GM12878 (cell line): ENCODE measurements around the gene KCNQ1. TPM values are rescaled to one million over a fixed set of nuclear protein-coding genes. Genes with fewer than 3 reads are reported as not detected.

Experiments
- ATAC-seq: fragments of 200-7000 bp; cut with Tn5 transposase; 3 replicates; pipeline ENCODE4 v1.9.1; 2020; ENCODE audit warnings: mild to moderate bottlenecking, moderate library complexity
- BruUV-seq: library from RNA; stranded (reverse); fragments of 400-500 nt; replicated peaks from 2 replicates; lab custom pipeline; 2021; lab: Mats Ljungman, UMichigan
- CTCF ChIA-PET: fragments of 300-600 bp; sonication (Branson Sonifier 250); formaldehyde crosslinking; extraction: SDS; loops from one replicate; lab custom pipeline; 2021; ENCODE audit warnings: inconsistent platforms; lab: Yijun Ruan, JAX
- POLR2A ChIA-PET: fragments of 350-600 bp; formaldehyde crosslinking; extraction: SDS; loops from one replicate; lab custom pipeline; 2021; ENCODE audit warnings: inconsistent platforms; lab: Charles Lee
- RAD21 ChIA-PET: fragments of 300-600 bp; sonication (Branson Sonifier 250); formaldehyde crosslinking; loops from one replicate; lab custom pipeline; 2023; ENCODE audit warnings: antibody characterized with exemption; ENCODE audit not compliant: unreplicated experiment; lab: Charles Lee
- SMC1A ChIA-PET: fragments of 300-600 bp; sonication (Branson Sonifier 250); formaldehyde crosslinking; loops from one replicate; lab custom pipeline; 2023; ENCODE audit not compliant: unreplicated experiment, uncharacterized antibody; lab: Charles Lee
- DNase-seq: peaks from one replicate; pipeline ENCODE4 v3.0.0-alpha.2; 2011; ENCODE audit warnings: low read depth, low spot score
- FAIRE-seq: peaks from 3 replicates; lab custom pipeline; 2011; peaks lifted over from hg19 to GRCh38; lab: Jason Lieb, UNC
- H2AFZ ChIP-seq: 2 replicates; pipeline ENCODE4 v1.6.0; 2011; ENCODE audit warnings: low read depth, low read length, control low read depth; ENCODE audit not compliant: control insufficient read depth
- H3K27ac ChIP-seq: 2 replicates; pipeline ENCODE4 v1.5.1; 2011; ENCODE audit warnings: control low read depth; ENCODE audit not compliant: control insufficient read depth, insufficient read depth
- H3K27me3 ChIP-seq, 2 experiments: replicated peaks in 1 of 2; 2 replicates each; pipeline versions ENCODE4 v1.6.0 to v1.6.1; 2011; ENCODE audit warnings: low read length in 1 of 2; ENCODE audit not compliant: control insufficient read depth in 2 of 2, insufficient read depth in 2 of 2
- H3K36me3 ChIP-seq, 2 experiments: 2 replicates each; pipeline ENCODE4 v1.5.1; 2011; ENCODE audit warnings: low read length in 1 of 2; ENCODE audit not compliant: control insufficient read depth in 2 of 2, insufficient read depth in 2 of 2
- H3K4me1 ChIP-seq: 2 replicates; pipeline ENCODE4 v1.6.1; 2011; ENCODE audit warnings: mild to moderate bottlenecking, low read length, moderate library complexity, mixed read lengths; ENCODE audit not compliant: control insufficient read depth, insufficient read depth
- H3K4me2 ChIP-seq: 2 replicates; pipeline ENCODE4 v1.6.0; 2011; ENCODE audit warnings: control low read depth; ENCODE audit not compliant: control insufficient read depth, insufficient read depth
- H3K4me3 ChIP-seq: fragments of 200-600 bp; sonication (generic); 2 replicates; pipeline ENCODE4 v1.5.1; 2016
- H3K79me2 ChIP-seq: 2 replicates; pipeline ENCODE4 v1.6.0; 2011; ENCODE audit warnings: low read length; ENCODE audit not compliant: control insufficient read depth, insufficient read depth
- H3K9ac ChIP-seq: 2 replicates; pipeline ENCODE4 v1.8.0; 2011; ENCODE audit warnings: low read length, control low read depth, mixed read lengths; ENCODE audit not compliant: control insufficient read depth, insufficient read depth
- H3K9me3 ChIP-seq: replicated peaks from 3 replicates; pipeline ENCODE4 v1.5.1; 2011; ENCODE audit warnings: mild to moderate bottlenecking, low read length; ENCODE audit not compliant: control insufficient read depth, insufficient read depth
- H4K20me1 ChIP-seq: 2 replicates; pipeline ENCODE4 v1.6.0; 2011; ENCODE audit not compliant: control insufficient read depth, insufficient read depth
- BHLHE40 ChIP-seq, 2 experiments: fragments of 450-650 bp in 1 of 2; IDR thresholded peaks; 2 replicates each; pipeline ENCODE4 v1.6.1; 2011 to 2017; ENCODE audit warnings: low read depth in 2 of 2, borderline replicate concordance in 1 of 2, improper control_type of control experiment in 1 of 2, low read length in 1 of 2, mild to moderate bottlenecking in 1 of 2
- BRCA1 ChIP-seq: IDR thresholded peaks from 2 replicates; pipeline ENCODE4 v1.6.1; 2011; ENCODE audit warnings: low read depth, low read length, improper control_type of control experiment
- CEBPB ChIP-seq, 2 experiments: fragments of 150-350 bp in 1 of 2; IDR thresholded peaks; 2 replicates each; pipeline ENCODE4 v1.6.1; 2012 to 2014; ENCODE audit warnings: low read depth in 2 of 2, low read length in 2 of 2, borderline replicate concordance in 1 of 2, inconsistent platforms in 1 of 2
- CREB1 ChIP-seq: IDR thresholded peaks from 2 replicates; pipeline ENCODE4 v1.6.1; 2012; ENCODE audit warnings: low read depth, mild to moderate bottlenecking, inconsistent platforms
- DPF2 ChIP-seq: fragments of 450-650 bp; IDR thresholded peaks from 2 replicates; pipeline ENCODE4 v1.6.1; 2017; ENCODE audit warnings: mild to moderate bottlenecking
- GATAD2B ChIP-seq: fragments of 450-650 bp; conservative IDR thresholded peaks from 2 replicates; pipeline ENCODE4 v1.6.1; 2017; ENCODE audit warnings: low read depth, mild to moderate bottlenecking, moderate library complexity
- HDGF ChIP-seq: fragments of 450-650 bp; IDR thresholded peaks from 2 replicates; pipeline ENCODE4 v1.6.1; 2016; ENCODE audit warnings: antibody characterized with exemption
- MEF2B ChIP-seq: fragments of 450-650 bp; IDR thresholded peaks from 2 replicates; pipeline ENCODE4 v1.6.1; 2018; ENCODE audit warnings: mild to moderate bottlenecking, moderate library complexity; ENCODE audit not compliant: partially characterized antibody, poor library complexity, severe bottlenecking
- MLLT1 ChIP-seq: fragments of 450-650 bp; IDR thresholded peaks from 2 replicates; pipeline ENCODE4 v1.6.1; 2016; ENCODE audit warnings: mild to moderate bottlenecking
- MXI1 ChIP-seq: fragments of 150-350 bp; IDR thresholded peaks from 2 replicates; pipeline ENCODE4 v1.6.1; 2011; ENCODE audit warnings: low read depth, mild to moderate bottlenecking, inconsistent platforms, low read length, improper control_type of control experiment
- NFXL1 ChIP-seq: fragments of 450-650 bp; IDR thresholded peaks from 2 replicates; pipeline ENCODE4 v1.6.1; 2017; ENCODE audit warnings: antibody characterized with exemption, mild to moderate bottlenecking, borderline replicate concordance
- NRF1 ChIP-seq: conservative IDR thresholded peaks from 2 replicates; pipeline ENCODE4 v1.6.1; 2011; ENCODE audit warnings: mild to moderate bottlenecking, low read depth, low read length, improper control_type of control experiment
- SMAD5 ChIP-seq: IDR thresholded peaks from 2 replicates; pipeline ENCODE4 v1.6.1; 2016; ENCODE audit warnings: antibody characterized with exemption, low read depth
- SP1 ChIP-seq: IDR thresholded peaks from one replicate; pipeline ENCODE4 v1.6.1; 2011; ENCODE audit warnings: low read depth, low read length
- SPI1 ChIP-seq: IDR thresholded peaks from 2 replicates; pipeline ENCODE4 v1.6.1; 2011; ENCODE audit warnings: low read depth, mild to moderate bottlenecking, low read length, moderate library complexity, borderline replicate concordance; ENCODE audit not compliant: insufficient read depth
- STAT3 ChIP-seq: IDR thresholded peaks from 2 replicates; pipeline ENCODE4 v1.6.1; 2011; ENCODE audit warnings: low read depth, low read length, improper control_type of control experiment
- SUZ12 ChIP-seq: fragments of 200-600 bp; sonication (generic); IDR thresholded peaks from one replicate; pipeline ENCODE4 v1.6.1; 2018; ENCODE audit warnings: antibody characterized with exemption, mild to moderate bottlenecking; ENCODE audit not compliant: unreplicated experiment
- ZBTB40 ChIP-seq: fragments of 450-650 bp; IDR thresholded peaks from 2 replicates; pipeline ENCODE4 v1.6.1; 2016; ENCODE audit warnings: mild to moderate bottlenecking, moderate library complexity, borderline replicate concordance
- WGBS: methylation state at CpG from one replicate; pipeline ENCODE4 v1.1.6; 2016; ENCODE audit warnings: low lambda C conversion rate; ENCODE audit not compliant: insufficient replicate concordance, insufficient coverage; ENCODE audit errors: missing lambda C conversion rate; 5-methylcytosine and 5-hydroxymethylcytosine counted together
- in situ Hi-C: fragments of 300-500 bp; cut with MboI; formaldehyde crosslinking; loops from 9 replicates; pipeline ENCODE4 v1.14.3; 2018; ENCODE audit warnings: mixed read lengths
- intact Hi-C: fragments of 100-400 bp; cut with micrococcal nuclease; formaldehyde crosslinking; loops from one replicate; pipeline ENCODE4 v1.14.2; 2022; ENCODE audit not compliant: unreplicated experiment
- polyA plus RNA-seq, 11 experiments: library from polyadenylated mRNA; depleted of rRNA in 4 of 11; unstranded in 6 of 11; stranded (reverse) in 5 of 11; fragments of >200 nt; fragmentation: Nextera tagmentation in 4 of 11; fragmentation: Illumina TruSeq in 1 of 11; extraction: Ambion mirVana in 4 of 11; extraction: Trizol in 1 of 11; gene quantifications; 1 replicate in 1 of 11; 2 replicates in 10 of 11; pipeline versions ENCODE4 v1.2.1 to v1.2.3, GENCODE V29; 2011 to 2016; ENCODE audit warnings: inconsistent platforms in 2 of 11, missing spikeins in 2 of 11, low read depth in 1 of 11
- total RNA-seq, 4 experiments: library from RNA; depleted of rRNA in 3 of 4; stranded (reverse); fragments of >200 nt in 3 of 4; fragmentation: Illumina TruSeq in 1 of 4; extraction: Trizol in 1 of 4; gene quantifications; 2 replicates each; pipeline versions ENCODE4 v1.2.1 to v1.2.3, GENCODE V29; 2013 to 2021

KCNQ1 gene
- total and polyA plus RNA-seq, 10 of the 15 experiments (the other 5 are each of a cell fraction or from before 2014, with no cell fraction given) = 0.03 to 0.15 (median 0.12) TPM; not detected in 7

GRCh38 chr11:2835751-2836150 is 390.9 kb downstream of the KCNQ1 start (continued):
- TF ChIP-seq SPI1 = no peak
- no peak for TF ChIP-seq SUZ12
- TF ChIP-seq BHLHE40 (IDR thresholded peaks at IDR 0.05; ENCODE audit: borderline replicate concordance in 1 of 2, low read depth in 2 of 2, low read length in 1 of 2) = no peak
- no peak for TF ChIP-seq HDGF
- no peak for TF ChIP-seq CREB1
- TF ChIP-seq NRF1 = no peak
- TF ChIP-seq MXI1 = no peak
- no peak for TF ChIP-seq SMAD5
- no peak for TF ChIP-seq MEF2B
- TF ChIP-seq BRCA1 = no peak

GRCh38 chr11:2836315-2837095 is 391.7 kb downstream of the KCNQ1 start:
- no TSS peak for BruUV-seq
- Histone ChIP-seq H2AFZ (no peak overlapping the region), H3K9ac (no peak overlapping the region), H3K79me2 (no peaks in the 10 kb centered on the region), H3K27ac (no peak overlapping the region), H3K4me2 (no peak overlapping the region), H3K9me3 (no peaks in the 10 kb centered on the region), H3K4me1 (no peaks in the 10 kb centered on the region), H4K20me1 (no peaks in the 10 kb centered on the region), H3K27me3 (no peaks in the 10 kb centered on the region; a peak in 1 of 4 replicates), H3K36me3 (no peaks in the 10 kb centered on the region), H3K4me3 (no peak overlapping the region)
- FAIRE-seq (no peak), ATAC-seq (no peak), DNase-seq (no peak)
- ChIA-PET POLR2A (no interaction called here), RAD21 (no interaction called here), SMC1A (no interaction called here), CTCF (no interaction called here)
- in situ Hi-C loops (no loop called here), intact Hi-C loops (no loop called here)
- 31% methylated on average over 22 of the region's 23 CpGs for WGBS
- TF ChIP-seq CEBPB (IDR thresholded peaks at IDR 0.05; ENCODE audit: borderline replicate concordance in 1 of 2, low read depth in 2 of 2, low read length in 2 of 2) (no peak), SP1 (no peak), ZBTB40 (no peak), DPF2 (no peak), STAT3 (no peak), MLLT1 (no peak), GATAD2B (no peak), NFXL1 (no peak)
